ENCODE data around the gene LPAR5. TPM values are rescaled to one million over a fixed set of nuclear protein-coding genes. Genes with fewer than 3 reads are reported as not detected.

Gene LPAR5
- polyA plus RNA-seq, 1 experiment = not detected

DNA sequence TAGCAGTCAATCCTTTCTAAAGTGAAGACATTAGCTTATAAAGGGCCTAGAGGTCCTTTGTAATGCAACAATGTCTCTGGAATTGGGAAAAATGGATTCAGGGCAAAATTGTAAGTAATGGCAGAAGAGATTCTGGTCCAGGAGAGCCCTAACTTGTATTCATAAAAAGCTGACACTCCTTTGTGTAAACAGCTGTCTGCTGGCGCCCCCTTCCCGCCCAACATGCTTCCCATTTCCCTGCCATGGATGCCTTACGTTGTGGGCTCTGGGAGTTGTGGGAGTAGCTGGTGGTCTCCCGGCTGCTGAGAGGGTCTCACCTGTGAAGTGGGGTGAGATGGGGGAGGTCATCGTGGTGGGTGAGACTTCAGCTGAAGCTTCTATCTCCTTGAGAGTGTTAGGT lies 9.1 kb upstream of the LPAR5 start:
- TF ChIP-seq, protein P1, sequence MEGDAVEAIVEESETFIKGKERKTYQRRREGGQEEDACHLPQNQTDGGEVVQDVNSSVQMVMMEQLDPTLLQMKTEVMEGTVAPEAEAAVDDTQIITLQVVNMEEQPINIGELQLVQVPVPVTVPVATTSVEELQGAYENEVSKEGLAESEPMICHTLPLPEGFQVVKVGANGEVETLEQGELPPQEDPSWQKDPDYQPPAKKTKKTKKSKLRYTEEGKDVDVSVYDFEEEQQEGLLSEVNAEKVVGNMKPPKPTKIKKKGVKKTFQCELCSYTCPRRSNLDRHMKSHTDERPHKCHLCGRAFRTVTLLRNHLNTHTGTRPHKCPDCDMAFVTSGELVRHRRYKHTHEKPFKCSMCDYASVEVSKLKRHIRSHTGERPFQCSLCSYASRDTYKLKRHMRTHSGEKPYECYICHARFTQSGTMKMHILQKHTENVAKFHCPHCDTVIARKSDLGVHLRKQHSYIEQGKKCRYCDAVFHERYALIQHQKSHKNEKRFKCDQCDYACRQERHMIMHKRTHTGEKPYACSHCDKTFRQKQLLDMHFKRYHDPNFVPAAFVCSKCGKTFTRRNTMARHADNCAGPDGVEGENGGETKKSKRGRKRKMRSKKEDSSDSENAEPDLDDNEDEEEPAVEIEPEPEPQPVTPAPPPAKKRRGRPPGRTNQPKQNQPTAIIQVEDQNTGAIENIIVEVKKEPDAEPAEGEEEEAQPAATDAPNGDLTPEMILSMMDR (IDR thresholded peaks at IDR 0.05; ENCODE audit: low read depth, low read length) = no peak
- CTCF ChIA-PET = interaction anchor here (0.5 to 1.1 kb wide), 4 partner anchors 9 to 31 kb away, joined by 3 to 5 read pairs (median 4); no protein-coding TSS in a partner anchor
- DNase-seq (ENCODE audit: low read depth, low spot score) = no peak
- POLR2A ChIA-PET = interaction anchor here (0.8 kb wide), 1 partner anchor 77 kb away, joined by 4 read pairs; no protein-coding TSS in a partner anchor
- Histone ChIP-seq H3K9me3 (ENCODE audit: control insufficient read depth, insufficient read depth, low read length) (peaks cover 34% of the 10 kb centered on the region), H3K27ac (ENCODE audit: low read depth, low read length) (no peak overlapping the region), H3K27me3 (ENCODE audit: control insufficient read depth, insufficient read depth, low read length) (peaks cover 19% of the 10 kb centered on the region), H3K4me3 (ENCODE audit: low read depth, low read length) (no peak overlapping the region)

DNA sequence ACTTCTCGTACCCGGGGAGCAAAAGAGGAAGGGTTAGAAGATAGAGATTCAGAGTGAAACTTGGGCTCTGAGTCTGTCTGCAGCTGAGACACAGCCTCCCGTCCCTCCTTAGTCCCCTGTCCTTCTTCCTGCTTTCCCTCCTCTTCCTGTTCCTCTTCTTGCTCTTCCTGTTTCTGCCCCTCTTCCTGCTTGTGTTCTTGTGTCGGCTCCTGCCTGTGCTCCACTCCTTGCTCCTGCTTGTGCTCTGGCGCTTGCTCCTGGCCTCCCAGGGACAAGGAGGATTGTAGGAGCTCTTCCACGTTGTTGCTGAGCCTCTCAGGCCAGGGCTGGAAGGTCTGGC lies 8.5 kb upstream of the LPAR5 start:
- H3K4me3 ChIP-seq (ENCODE audit: low read depth, low read length) = no peak overlapping the region
- H3K27ac ChIP-seq (ENCODE audit: low read depth, low read length) = no peak overlapping the region
- H3K9me3 ChIP-seq (ENCODE audit: control insufficient read depth, insufficient read depth, low read length) = peaks cover 34% of the 10 kb centered on the region
- CTCF ChIA-PET = interaction anchor here (1.0 to 1.1 kb wide), 2 partner anchors 24 to 30 kb away, joined by 3 to 4 read pairs; no protein-coding TSS in a partner anchor
- TF ChIP-seq, protein P1 (IDR thresholded peaks at IDR 0.05; ENCODE audit: low read depth, low read length) = no peak
- no peak for DNase-seq (ENCODE audit: low read depth, low spot score)
- peaks cover 19% of the 10 kb centered on the region for H3K27me3 ChIP-seq (ENCODE audit: control insufficient read depth, insufficient read depth, low read length)
- POLR2A ChIA-PET = no interaction called here

DNA sequence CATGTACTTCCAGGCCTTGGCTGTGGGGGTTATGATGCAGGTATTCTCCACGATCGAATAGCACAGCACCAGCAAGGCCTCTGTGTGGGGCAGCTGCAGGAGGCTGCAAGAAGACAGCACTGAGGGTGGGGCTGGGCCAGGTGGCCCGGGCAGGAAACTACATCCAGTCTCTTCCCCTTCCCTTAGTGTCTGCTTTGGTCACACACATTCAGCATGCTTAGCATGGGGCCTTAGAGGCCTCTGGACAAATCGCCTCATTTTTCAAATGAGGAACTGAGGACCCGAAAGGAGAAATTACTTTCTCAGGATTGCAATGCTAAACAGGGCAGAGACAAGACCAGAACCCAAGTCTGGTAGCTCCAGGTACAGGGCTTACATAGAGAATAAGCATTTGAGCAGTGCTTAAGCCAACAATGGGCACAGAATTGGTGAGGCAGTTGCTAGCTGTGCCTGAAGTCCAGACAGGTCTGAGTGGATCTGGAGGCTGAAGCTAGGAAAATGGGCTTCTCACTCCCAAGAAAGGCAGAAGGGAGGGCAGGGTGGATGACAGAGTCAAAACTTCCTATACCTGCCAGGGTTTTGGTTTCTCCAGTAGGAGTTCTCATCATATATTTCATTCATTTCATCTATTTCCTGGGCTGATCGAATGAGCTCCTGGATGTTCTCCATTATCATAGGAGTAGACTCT lies 8.0 kb upstream of the LPAR5 start:
- POLR2A ChIA-PET = no interaction called here
- H3K4me3 ChIP-seq (ENCODE audit: low read depth, low read length) = no peak overlapping the region
- H3K27ac ChIP-seq (ENCODE audit: low read depth, low read length) = no peak overlapping the region
- H3K9me3 ChIP-seq (ENCODE audit: control insufficient read depth, insufficient read depth, low read length) = peaks cover 34% of the 10 kb centered on the region
- DNase-seq (ENCODE audit: low read depth, low spot score) = no peak
- H3K27me3 ChIP-seq (ENCODE audit: control insufficient read depth, insufficient read depth, low read length) = peaks cover 21% of the 10 kb centered on the region
- CTCF ChIA-PET = no interaction called here
- TF ChIP-seq, protein P1 (IDR thresholded peaks at IDR 0.05; ENCODE audit: low read depth, low read length) = no peak

DNA sequence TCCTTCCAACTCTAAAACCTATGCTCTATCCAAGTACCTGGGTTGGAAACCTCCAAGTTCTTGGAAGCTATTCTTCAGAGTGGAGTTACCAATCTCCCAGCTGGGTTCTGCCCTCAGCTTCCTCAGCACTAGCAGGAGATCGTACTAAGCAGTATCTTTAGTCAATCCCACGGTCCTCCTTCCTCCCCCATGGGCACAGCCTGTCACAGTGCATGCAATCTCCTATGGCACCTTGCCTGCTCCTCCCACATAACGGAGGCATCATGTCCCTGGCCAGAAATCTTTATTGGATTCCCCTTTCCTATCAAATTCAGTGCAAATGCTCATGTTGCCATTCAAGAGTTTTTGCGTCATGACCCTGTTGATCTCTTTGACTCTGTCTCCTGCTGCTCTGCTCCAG lies 5.4 kb upstream of the LPAR5 start:
- DNase-seq (ENCODE audit: low read depth, low spot score) = no peak
- peaks cover 23% of the 10 kb centered on the region for H3K9me3 ChIP-seq (ENCODE audit: control insufficient read depth, insufficient read depth, low read length)
- TF ChIP-seq, protein P1 (IDR thresholded peaks at IDR 0.05; ENCODE audit: low read depth, low read length) = no peak
- no peak overlapping the region for H3K4me3 ChIP-seq (ENCODE audit: low read depth, low read length)
- H3K27ac ChIP-seq (ENCODE audit: low read depth, low read length) = no peak overlapping the region
- ChIA-PET CTCF (no interaction called here), POLR2A (no interaction called here)
- H3K27me3 ChIP-seq (ENCODE audit: control insufficient read depth, insufficient read depth, low read length) = peaks cover 27% of the 10 kb centered on the region

DNA sequence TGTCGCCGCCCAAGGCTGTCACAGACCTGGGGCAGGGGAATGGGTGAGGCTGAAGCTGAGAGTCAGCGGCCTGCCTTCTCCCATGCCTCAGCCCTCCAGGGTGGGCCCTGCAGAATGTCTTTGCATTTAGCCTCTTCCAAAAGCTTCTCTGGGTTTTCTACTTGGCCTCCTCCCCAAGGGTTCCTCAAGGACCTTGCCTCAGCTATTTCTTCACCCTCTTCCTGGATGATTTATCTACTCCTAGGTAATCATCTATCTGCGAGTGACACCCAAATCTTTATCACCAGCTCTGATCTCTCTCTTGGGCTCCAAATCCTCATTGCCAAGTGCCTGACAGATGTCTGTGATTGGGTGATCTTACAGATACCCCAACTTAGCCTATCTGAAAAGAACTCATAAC lies 4.7 kb upstream of the LPAR5 start:
- peaks cover 22% of the 10 kb centered on the region for H3K9me3 ChIP-seq (ENCODE audit: control insufficient read depth, insufficient read depth, low read length)
- no peak overlapping the region for H3K4me3 ChIP-seq (ENCODE audit: low read depth, low read length)
- CTCF ChIA-PET = no interaction called here
- TF ChIP-seq, protein P1 (IDR thresholded peaks at IDR 0.05; ENCODE audit: low read depth, low read length) = no peak
- DNase-seq (ENCODE audit: low read depth, low spot score) = no peak
- H3K27ac ChIP-seq (ENCODE audit: low read depth, low read length) = no peak overlapping the region
- peaks cover 27% of the 10 kb centered on the region for H3K27me3 ChIP-seq (ENCODE audit: control insufficient read depth, insufficient read depth, low read length)
- POLR2A ChIA-PET = no interaction called here
